HAP-1 (cell line): Measurements from ENCODE around the gene FUNDC1.

Experiments
- DNase-seq, 2 experiments: peaks; one replicate each; pipeline ENCODE4 v3.0.0-alpha.2; 2016 to 2020; ENCODE audit warnings: low spot score in 2 of 2
- H3K27me3 ChIP-seq: fragments of 250-450 bp; sonication (Bioruptor Pico); 2 replicates; pipeline ENCODE4 v1.5.1; 2020; ENCODE audit warnings: low read depth, mild to moderate bottlenecking, moderate library complexity
- H3K36me3 ChIP-seq: fragments of 250-450 bp; sonication (Bioruptor Pico); replicated peaks from 2 replicates; pipeline ENCODE4 v1.5.1; 2020; ENCODE audit warnings: mild to moderate bottlenecking
- H3K4me1 ChIP-seq: fragments of 250-450 bp; sonication (Bioruptor Pico); 2 replicates; pipeline ENCODE4 v1.5.1; 2020; ENCODE audit warnings: mild to moderate bottlenecking
- H3K4me3 ChIP-seq: fragments of 250-450 bp; sonication (Bioruptor Pico); 2 replicates; pipeline ENCODE4 v1.5.1; 2020; ENCODE audit warnings: mild to moderate bottlenecking, moderate library complexity
- H3K9me3 ChIP-seq: fragments of 250-450 bp; sonication (Bioruptor Pico); 2 replicates; pipeline ENCODE4 v1.5.1; 2020; ENCODE audit warnings: mild to moderate bottlenecking, moderate library complexity
- in situ Hi-C: fragments of 300-500 bp; cut with MboI; formaldehyde crosslinking; loops from 3 replicates; pipeline ENCODE4 v1.14.3; 2020; ENCODE audit warnings: low sequenced_read_pairs, inconsistent platforms, mixed read lengths

FUNDC1 gene

GRCh38 chrX:44507292-44507691 lies 35.4 kb downstream of the FUNDC1 start:
- peaks cover 7% of the 10 kb centered on the region for H3K4me1 ChIP-seq
- in situ Hi-C loops = no loop called here
- H3K9me3 ChIP-seq = no peaks in the 10 kb centered on the region
- DNase-seq = no peak
- H3K36me3 ChIP-seq = no peaks in the 10 kb centered on the region
- no peak overlapping the region for H3K4me3 ChIP-seq
- no peaks in the 10 kb centered on the region for H3K27me3 ChIP-seq

DNA sequence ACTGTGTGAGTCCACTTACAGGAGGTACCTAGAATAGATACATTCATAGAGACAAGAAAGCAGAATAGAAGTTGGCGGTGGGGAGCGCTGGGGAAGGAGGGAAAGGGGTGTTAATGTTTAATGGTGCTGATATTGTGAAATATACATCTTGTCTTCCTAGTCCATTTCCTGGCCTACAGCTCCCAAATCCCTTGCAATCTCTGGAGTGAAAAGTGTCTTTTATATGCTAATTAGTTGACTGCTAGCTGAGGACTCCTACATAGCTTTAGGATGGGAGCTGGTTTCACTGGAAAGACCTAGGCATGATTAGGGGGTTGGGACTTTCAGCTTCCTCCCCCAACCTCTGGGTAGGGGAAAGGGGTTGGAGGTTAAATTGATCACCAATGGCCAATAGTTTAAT lies 36.0 kb downstream of the FUNDC1 start:
- Histone ChIP-seq H3K9me3 (no peaks in the 10 kb centered on the region), H3K4me3 (no peak overlapping the region), H3K27me3 (no peaks in the 10 kb centered on the region), H3K4me1 (peaks cover 7% of the 10 kb centered on the region), H3K36me3 (no peaks in the 10 kb centered on the region)
- in situ Hi-C loops = no loop called here
- peak; percentile 19 to 79 for DNase-seq

DNA sequence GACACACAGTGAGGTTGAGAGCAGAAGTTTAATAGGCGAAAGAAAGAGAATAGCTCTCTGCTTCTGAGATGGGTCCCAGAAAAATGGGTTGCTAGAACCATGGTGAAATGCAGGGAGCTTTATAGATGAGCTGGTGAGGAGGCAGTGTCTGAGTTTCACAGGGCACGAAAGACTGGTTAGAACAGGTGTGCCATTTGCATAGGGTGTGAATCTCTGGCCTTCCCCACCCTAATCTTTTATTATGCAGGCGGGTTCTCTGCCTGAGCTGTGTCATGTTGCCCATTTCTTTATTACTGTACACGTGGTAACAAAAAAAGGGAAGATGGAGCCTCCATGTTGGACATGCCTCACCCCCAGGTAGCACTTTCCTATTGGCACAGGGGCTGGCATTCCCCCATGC lies 39.1 kb downstream of the FUNDC1 start:
- Histone ChIP-seq H3K36me3 (no peaks in the 10 kb centered on the region), H3K9me3 (no peaks in the 10 kb centered on the region), H3K4me1 (peaks cover 7% of the 10 kb centered on the region), H3K27me3 (no peaks in the 10 kb centered on the region), H3K4me3 (no peak overlapping the region)
- in situ Hi-C loops = no loop called here
- DNase-seq = no peak

- DNase-seq = no peak
These were observed 47.6 kb downstream of the FUNDC1 start for GRCh38 chrX:44495091-44495490.

DNA sequence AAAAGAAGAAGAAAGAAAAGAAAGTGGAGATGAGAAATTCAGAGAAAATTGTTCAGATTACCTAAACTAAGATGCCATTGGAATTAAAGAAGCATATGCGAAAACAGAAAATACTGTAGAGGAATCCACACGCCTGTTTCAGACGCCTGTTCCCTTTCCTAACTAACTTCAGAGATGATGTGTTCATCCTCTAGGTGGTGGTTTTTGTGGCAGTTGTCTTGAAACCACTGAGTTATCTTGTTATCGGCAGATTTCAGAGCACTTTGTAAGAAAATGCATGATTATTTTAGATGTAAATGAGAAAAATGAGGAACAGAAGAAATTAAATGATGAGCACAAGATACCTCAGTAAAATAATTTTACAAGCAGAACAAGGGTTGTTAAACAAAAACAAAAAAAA lies 48.3 kb downstream of the FUNDC1 start:
- Histone ChIP-seq H3K27me3 (no peaks in the 10 kb centered on the region), H3K9me3 (no peaks in the 10 kb centered on the region), H3K4me1 (peaks cover 3% of the 10 kb centered on the region; the same call in 1 of the 2 replicates), H3K36me3 (no peaks in the 10 kb centered on the region), H3K4me3 (no peak overlapping the region)
- in situ Hi-C loops = no loop called here
- DNase-seq = no peak

More at GRCh38 chrX:44495091-44495490, 47.6 kb downstream of the FUNDC1 start:
- H3K4me1 ChIP-seq = no peaks in the 10 kb centered on the region
- in situ Hi-C loops = no loop called here
- no peaks in the 10 kb centered on the region for H3K9me3 ChIP-seq
- no peaks in the 10 kb centered on the region for H3K36me3 ChIP-seq
- H3K4me3 ChIP-seq = no peak overlapping the region
- H3K27me3 ChIP-seq = no peaks in the 10 kb centered on the region

DNA sequence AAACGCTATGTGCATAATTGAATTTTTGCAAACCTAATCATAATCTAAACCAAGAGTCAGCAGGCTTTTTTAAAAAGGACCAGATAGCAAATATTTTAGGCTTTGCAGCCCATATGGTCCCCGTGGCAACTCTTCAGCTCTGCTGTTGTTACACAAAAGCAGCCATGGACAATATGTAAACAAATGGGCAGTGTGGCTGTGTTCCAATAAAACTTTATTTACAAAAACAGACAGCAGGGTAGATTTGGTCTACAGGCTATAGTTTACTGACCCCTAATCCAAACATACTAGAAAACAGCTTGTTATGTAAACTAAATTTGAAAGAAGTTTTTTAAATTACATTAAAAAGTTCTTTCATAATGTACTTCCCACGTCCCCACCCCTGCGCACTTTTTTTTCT lies 53.1 kb downstream of the FUNDC1 start:
- H3K4me1 ChIP-seq = peaks cover 5% of the 10 kb centered on the region; the same call in 1 of the 2 replicates
- DNase-seq = no peak
- no peak overlapping the region for H3K4me3 ChIP-seq
- no peaks in the 10 kb centered on the region for H3K36me3 ChIP-seq
- no peaks in the 10 kb centered on the region for H3K27me3 ChIP-seq
- H3K9me3 ChIP-seq = no peaks in the 10 kb centered on the region
- in situ Hi-C loops = no loop called here

- DNase-seq = no peak
- H3K9me3 ChIP-seq = no peaks in the 10 kb centered on the region
- in situ Hi-C loops = no loop called here
- H3K4me3 ChIP-seq = no peak overlapping the region
- no peaks in the 10 kb centered on the region for H3K36me3 ChIP-seq
- H3K4me1 ChIP-seq = peaks cover 5% of the 10 kb centered on the region; the same call in 1 of the 2 replicates
- no peaks in the 10 kb centered on the region for H3K27me3 ChIP-seq
These were observed 58.0 kb downstream of the FUNDC1 start for GRCh38 chrX:44484607-44485146.

DNA sequence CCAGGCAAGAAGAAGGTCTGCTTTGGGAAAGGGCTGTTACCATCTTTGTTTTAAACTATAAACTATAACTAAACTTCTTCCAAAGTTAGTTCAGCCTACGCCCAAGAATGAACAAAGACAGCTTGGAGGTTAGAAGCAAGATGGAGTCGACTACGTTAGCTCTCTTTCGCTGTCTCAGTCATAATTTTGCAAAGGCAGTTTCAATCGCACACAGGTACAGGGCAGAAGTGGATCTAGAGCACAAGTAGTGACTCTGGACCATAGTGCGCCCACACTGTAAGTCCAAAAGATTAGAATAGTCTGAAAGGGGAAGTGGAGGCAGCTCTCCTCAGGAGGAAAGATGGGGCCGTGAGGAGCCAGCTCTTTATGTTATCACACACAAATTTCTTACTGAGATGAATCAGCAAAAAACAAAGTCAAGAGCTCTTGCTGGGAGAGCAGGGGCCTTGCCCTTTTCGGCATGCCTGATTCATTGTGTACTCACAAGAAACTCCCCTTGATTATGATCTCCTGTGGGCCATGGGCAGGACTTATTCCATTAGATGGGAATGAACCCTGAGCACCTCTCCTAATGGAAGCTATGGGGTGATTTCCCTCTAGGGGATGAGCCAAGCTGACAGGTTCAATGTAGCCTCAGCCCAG lies 58.6 kb downstream of the FUNDC1 start:
- no peak for DNase-seq
- in situ Hi-C loops = no loop called here
- Histone ChIP-seq H3K27me3 (no peaks in the 10 kb centered on the region), H3K36me3 (no peaks in the 10 kb centered on the region), H3K4me3 (no peak overlapping the region), H3K4me1 (no peaks in the 10 kb centered on the region), H3K9me3 (no peaks in the 10 kb centered on the region)

GRCh38 chrX:44482575-44482974 lies 60.1 kb downstream of the FUNDC1 start:
- Histone ChIP-seq H3K4me3 (no peak overlapping the region), H3K36me3 (no peaks in the 10 kb centered on the region), H3K9me3 (no peaks in the 10 kb centered on the region), H3K4me1 (no peaks in the 10 kb centered on the region), H3K27me3 (no peaks in the 10 kb centered on the region)
- DNase-seq = no peak
- in situ Hi-C loops = no loop called here

- in situ Hi-C loops = no loop called here
- H3K27me3 ChIP-seq = no peaks in the 10 kb centered on the region
These were observed 62.1 kb downstream of the FUNDC1 start for GRCh38 chrX:44480591-44480990.

DNA sequence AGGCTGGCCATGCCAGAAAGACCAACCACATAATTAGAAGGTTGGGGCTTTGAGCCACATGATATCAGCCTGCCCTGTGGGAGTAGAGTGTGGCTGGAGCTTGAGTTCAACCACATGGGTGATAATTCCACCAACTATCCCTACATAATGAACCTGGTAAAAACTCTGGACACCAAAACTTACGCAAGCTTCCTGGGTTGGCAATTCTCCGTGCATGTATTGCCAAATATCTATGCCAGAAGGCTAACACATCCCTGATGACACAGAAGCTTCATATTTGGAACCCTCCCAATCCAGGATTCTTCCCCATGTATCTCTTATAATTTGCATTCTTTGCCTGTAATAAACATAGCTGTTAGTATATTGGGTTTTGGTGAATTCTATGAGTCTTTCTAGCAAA lies 68.2 kb downstream of the FUNDC1 start:
- Histone ChIP-seq H3K4me1 (peaks cover 3% of the 10 kb centered on the region; the same call in 1 of the 2 replicates), H3K9me3 (no peaks in the 10 kb centered on the region), H3K4me3 (no peak overlapping the region), H3K27me3 (no peaks in the 10 kb centered on the region), H3K36me3 (no peaks in the 10 kb centered on the region)
- DNase-seq = no peak
- in situ Hi-C loops = no loop called here

More at GRCh38 chrX:44480591-44480990, 62.1 kb downstream of the FUNDC1 start:
- Histone ChIP-seq H3K4me1 (no peaks in the 10 kb centered on the region), H3K36me3 (no peaks in the 10 kb centered on the region), H3K9me3 (no peaks in the 10 kb centered on the region), H3K4me3 (no peak overlapping the region)
- DNase-seq = no peak
